ENCODE data around the gene AFF1. TPM values are rescaled to one million over a fixed set of nuclear protein-coding genes. Genes with fewer than 3 reads are reported as not detected.
"Not testable (repeated sequence)": the region's sequence is repeated elsewhere in the genome, so short reads cannot be mapped to it uniquely, and the experiment has no call there.

AFF1 gene
- polyA plus RNA-seq, 3 donors: 40.1 to 57.9 (median 51.0) TPM

- DNase-seq: no peak
Measured at GRCh38 chr4:87114245-87115062, 179.6 kb downstream of the AFF1 start.

GRCh38 chr4:87116231-87116630 lies 181.4 kb downstream of the AFF1 start:
- no peak for DNase-seq

GRCh38 chr4:87117051-87117731 lies 182.4 kb downstream of the AFF1 start:
- peak; percentile 91 for DNase-seq

- no peak for DNase-seq
Measured at GRCh38 chr4:87117732-87118075, 182.9 kb downstream of the AFF1 start.

GRCh38 chr4:87118421-87118820 lies 183.6 kb downstream of the AFF1 start:
- DNase-seq: no peak

GRCh38 chr4:87118826-87119225 lies 184.0 kb downstream of the AFF1 start:
- no peak for DNase-seq

GRCh38 chr4:87120010-87120409 lies 185.2 kb downstream of the AFF1 start:
- no peak for DNase-seq

- DNase-seq: no peak
Measured at GRCh38 chr4:87120411-87121162, 185.8 kb downstream of the AFF1 start.

- DNase-seq: no peak
Measured at GRCh38 chr4:87121341-87122065, 186.7 kb downstream of the AFF1 start.

- no peak for DNase-seq
Measured at GRCh38 chr4:87122252-87122651, 187.4 kb downstream of the AFF1 start.

GRCh38 chr4:87126056-87126455 lies 191.2 kb downstream of the AFF1 start:
- DNase-seq: no peak

- DNase-seq: no peak
Measured at GRCh38 chr4:87128006-87128705, 193.3 kb downstream of the AFF1 start.

GRCh38 chr4:87129681-87130080 lies 194.9 kb downstream of the AFF1 start:
- no peak for DNase-seq

- DNase-seq: no peak
Measured at GRCh38 chr4:87130985-87131703, 196.3 kb downstream of the AFF1 start.

- no peak for DNase-seq
Measured at GRCh38 chr4:87132035-87132434, 197.2 kb downstream of the AFF1 start.

GRCh38 chr4:87133183-87133582 lies 198.4 kb downstream of the AFF1 start:
- no peak for DNase-seq

- DNase-seq: no peak
Measured at GRCh38 chr4:87134122-87134521, 199.3 kb downstream of the AFF1 start.

GRCh38 chr4:87141428-87141827 lies 206.6 kb downstream of the AFF1 start:
- no peak for DNase-seq

- no peak for DNase-seq
Measured at GRCh38 chr4:87144356-87144755, 209.5 kb downstream of the AFF1 start.

GRCh38 chr4:87145934-87146333 lies 211.1 kb downstream of the AFF1 start:
- not testable (repeated sequence) for DNase-seq

GRCh38 chr4:87147116-87147515 lies 212.3 kb downstream of the AFF1 start:
- DNase-seq: no peak
